GM21825 (cell line): ENCODE measurements around the gene ZCCHC24.

Experiments
- ATAC-seq: cut with Tn5 transposase; IDR thresholded peaks from one replicate; pipeline ENCODE4 v1.9.1; 2021; ENCODE audit warnings: mild to moderate bottlenecking, moderate library complexity; ENCODE audit not compliant: unreplicated experiment

The ZCCHC24 gene

GRCh38 chr10:79386637-79387465 lies 58.6 kb downstream of the ZCCHC24 start:
- ATAC-seq = no peak

GRCh38 chr10:79385804-79386531 lies 59.5 kb downstream of the ZCCHC24 start:
- no peak for ATAC-seq

- ATAC-seq = no peak
These were observed 60.0 kb downstream of the ZCCHC24 start for GRCh38 chr10:79385392-79385795.

- ATAC-seq = no peak
These were observed 60.5 kb downstream of the ZCCHC24 start for GRCh38 chr10:79384773-79385391.

- no peak for ATAC-seq
These were observed 61.3 kb downstream of the ZCCHC24 start for GRCh38 chr10:79383974-79384606.

GRCh38 chr10:79382491-79382941 lies 62.9 kb downstream of the ZCCHC24 start:
- no peak for ATAC-seq

- no peak for ATAC-seq
These were observed 63.6 kb downstream of the ZCCHC24 start for GRCh38 chr10:79381804-79382221.

- ATAC-seq = no peak
These were observed 64.3 kb downstream of the ZCCHC24 start for GRCh38 chr10:79380946-79381721.

GRCh38 chr10:79380125-79380945 lies 65.1 kb downstream of the ZCCHC24 start:
- no peak for ATAC-seq

- ATAC-seq = no peak
These were observed 65.8 kb downstream of the ZCCHC24 start for GRCh38 chr10:79379512-79380124.

GRCh38 chr10:79378647-79379511 lies 66.5 kb downstream of the ZCCHC24 start:
- no peak for ATAC-seq

GRCh38 chr10:79378383-79378646 lies 67.1 kb downstream of the ZCCHC24 start:
- no peak for ATAC-seq

GRCh38 chr10:79377557-79378382 lies 67.7 kb downstream of the ZCCHC24 start:
- ATAC-seq = no peak

- no peak for ATAC-seq
These were observed 68.5 kb downstream of the ZCCHC24 start for GRCh38 chr10:79376751-79377556.

- ATAC-seq = no peak
These were observed 69.3 kb downstream of the ZCCHC24 start for GRCh38 chr10:79376078-79376628.

- ATAC-seq = no peak
These were observed 69.9 kb downstream of the ZCCHC24 start for GRCh38 chr10:79375321-79376077.
